T1000 (cell line): ENCODE measurements around the gene POU6F2.

ENCODE experiments used
- DNase-seq: peaks from one replicate; lab custom pipeline; 2025; ENCODE audit warnings: mixed read lengths; lab: John Stamatoyannopoulos, UW

Gene POU6F2

GRCh38 chr7:39509912-39510311 is 532.2 kb downstream of the POU6F2 start:
- no peak for DNase-seq

- no peak for DNase-seq
These were observed 533.2 kb downstream of the POU6F2 start for GRCh38 chr7:39510864-39511354.

GRCh38 chr7:39515534-39516228 is 538.0 kb downstream of the POU6F2 start:
- DNase-seq, result no peak

GRCh38 chr7:39516498-39516897 is 538.8 kb downstream of the POU6F2 start:
- DNase-seq, result no peak

- DNase-seq, result no peak
These were observed 539.5 kb downstream of the POU6F2 start for GRCh38 chr7:39517240-39517639.
